ENCODE data around the gene TK1.

TK1 gene

DNA sequence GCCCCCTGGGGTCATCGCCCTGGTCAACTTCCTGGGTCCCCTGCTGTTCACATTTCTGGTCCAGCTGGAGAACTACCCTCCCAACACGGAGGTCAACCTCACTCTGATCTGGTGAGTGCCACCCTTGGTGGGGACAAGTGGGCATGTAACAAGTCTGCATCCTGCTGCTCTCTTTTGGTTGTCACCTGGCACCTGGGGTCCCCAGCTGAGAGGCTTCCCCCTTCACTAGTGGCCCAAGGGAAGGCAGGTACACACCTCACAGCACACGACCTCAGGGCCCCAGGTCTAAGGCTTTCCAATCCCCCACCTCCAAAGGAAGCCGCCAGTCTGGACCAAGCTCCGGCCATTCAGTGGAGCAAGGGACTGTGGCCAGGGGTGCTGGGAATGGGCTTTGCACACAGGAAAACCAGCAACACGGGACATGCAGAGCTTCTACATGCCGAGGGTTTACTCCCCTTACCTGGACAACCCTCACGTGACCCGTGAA lies 51.9 kb downstream of the TK1 start:
- H3K4me3 Mint-ChIP-seq = no peak overlapping the region
- H3K9me3 Mint-ChIP-seq = no peaks in the 10 kb centered on the region
- no peak for TF ChIP-seq CTCF (IDR thresholded peaks at IDR 0.05; ENCODE audit: unreplicated experiment in 3 of 3)
- H3K4me1 Mint-ChIP-seq = peaks cover 1% of the 10 kb centered on the region
- no peak overlapping the region for H3K27ac Mint-ChIP-seq
- no peaks in the 10 kb centered on the region for H3K36me3 Mint-ChIP-seq (ENCODE audit: low read depth)
- H3K27me3 Mint-ChIP-seq (ENCODE audit: low read depth) = peaks cover 29% of the 10 kb centered on the region

DNA sequence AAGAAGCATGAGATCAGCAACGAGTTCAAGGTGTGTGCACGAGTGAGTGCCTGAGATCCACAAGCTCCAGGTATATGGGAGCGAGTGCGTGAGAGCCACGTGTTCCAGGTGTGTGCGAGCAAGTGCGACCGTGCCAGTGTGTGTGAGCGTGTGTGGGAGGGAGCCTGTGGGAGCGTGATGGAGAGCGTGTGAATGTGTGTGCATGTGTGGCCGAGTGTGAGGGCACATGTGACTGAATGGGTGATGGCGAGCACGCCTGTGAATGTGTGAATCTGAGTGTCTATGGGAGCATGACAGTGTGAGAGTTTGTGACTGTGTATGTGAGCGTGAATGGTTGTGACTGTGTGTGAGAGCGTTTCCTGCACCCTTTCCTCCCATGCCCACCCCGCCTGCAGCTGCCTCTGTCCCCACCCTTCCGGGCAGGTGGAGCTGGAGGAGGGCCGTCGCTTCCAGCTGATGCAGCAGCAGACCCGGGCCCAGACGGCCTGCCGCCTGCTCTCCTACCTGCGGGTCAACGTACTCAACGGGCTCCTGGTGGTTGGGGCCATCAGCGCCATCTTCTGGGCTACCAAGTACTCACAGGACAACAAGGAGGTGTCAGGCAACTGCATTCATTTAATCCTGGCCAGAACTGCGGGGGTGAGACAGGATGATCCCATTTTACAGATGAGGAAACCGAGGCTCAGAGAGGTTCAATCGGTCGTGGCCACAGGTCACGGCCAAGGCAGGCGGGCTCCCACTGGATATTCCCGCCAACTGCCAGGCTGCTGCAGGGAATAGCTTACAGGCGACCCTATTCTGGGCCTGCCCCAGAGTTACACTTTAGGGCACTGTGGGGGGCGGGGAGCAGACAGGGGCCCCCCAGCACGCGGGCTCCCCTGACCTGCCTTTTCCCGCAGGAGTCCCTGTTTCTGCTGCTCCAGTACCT lies 52.6 kb downstream of the TK1 start:
- H3K9me3 Mint-ChIP-seq = no peaks in the 10 kb centered on the region
- H3K4me3 Mint-ChIP-seq = no peak overlapping the region
- H3K4me1 Mint-ChIP-seq = peaks cover 5% of the 10 kb centered on the region
- no peaks in the 10 kb centered on the region for H3K36me3 Mint-ChIP-seq (ENCODE audit: low read depth)
- peaks cover 30% of the 10 kb centered on the region for H3K27me3 Mint-ChIP-seq (ENCODE audit: low read depth)
- H3K27ac Mint-ChIP-seq = peak overlapping the region in 1 of 3 experiments; percentile 11
- peak; percentile 16 to 32 (median 19) for TF ChIP-seq CTCF (IDR thresholded peaks at IDR 0.05; ENCODE audit: unreplicated experiment in 3 of 3)

DNA sequence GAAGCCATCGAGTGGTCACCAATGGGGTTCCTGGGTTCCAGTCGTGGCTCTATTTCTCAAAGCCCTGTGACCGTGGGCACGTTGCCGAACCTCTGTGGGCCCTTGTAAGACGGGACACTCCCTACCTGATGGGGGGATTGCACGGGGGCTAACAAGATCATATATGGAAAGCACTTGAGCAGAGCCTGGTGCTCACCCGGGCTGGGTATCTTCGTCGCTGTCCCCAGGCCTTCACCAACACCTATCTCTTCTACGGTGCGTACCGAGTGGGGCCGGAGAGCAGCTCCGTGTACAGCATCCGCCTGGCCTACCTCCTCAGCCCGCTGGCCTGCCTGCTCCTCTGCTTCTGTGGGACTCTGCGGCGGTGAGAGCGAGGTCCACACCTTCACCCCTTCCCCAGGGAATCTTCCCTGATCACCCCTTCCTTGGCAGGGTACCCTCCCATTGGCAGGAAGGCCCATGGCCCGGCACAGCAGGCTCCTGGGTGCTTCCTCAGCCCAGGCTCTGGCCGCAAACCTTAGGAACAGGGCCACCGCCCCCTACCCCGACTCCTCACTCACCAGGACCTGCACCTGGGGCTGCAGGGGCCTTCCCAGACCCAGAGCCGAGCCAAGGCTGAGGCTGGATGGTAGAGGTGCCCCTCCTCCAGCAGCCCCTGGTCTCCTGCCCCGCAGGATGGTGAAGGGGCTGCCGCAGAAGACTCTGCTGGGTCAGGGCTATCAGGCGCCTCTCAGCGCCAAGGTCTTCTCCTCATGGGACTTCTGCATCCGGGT lies 53.5 kb downstream of the TK1 start:
- Mint-ChIP-seq H3K27ac (no peak overlapping the region), H3K4me1 (peaks cover 12% of the 10 kb centered on the region), H3K36me3 (ENCODE audit: low read depth) (no peaks in the 10 kb centered on the region), H3K27me3 (ENCODE audit: low read depth) (peaks cover 30% of the 10 kb centered on the region), H3K9me3 (no peaks in the 10 kb centered on the region), H3K4me3 (no peak overlapping the region)
- no peak for TF ChIP-seq CTCF (IDR thresholded peaks at IDR 0.05; ENCODE audit: unreplicated experiment in 3 of 3)

- no peak for TF ChIP-seq CTCF (IDR thresholded peaks at IDR 0.05; ENCODE audit: unreplicated experiment in 3 of 3)
- Mint-ChIP-seq H3K27me3 (ENCODE audit: low read depth) (peaks cover 30% of the 10 kb centered on the region), H3K27ac (no peak overlapping the region), H3K9me3 (no peaks in the 10 kb centered on the region), H3K4me1 (peaks cover 12% of the 10 kb centered on the region), H3K4me3 (peak overlapping the region in 2 of 3 experiments; percentile 16 to 25), H3K36me3 (ENCODE audit: low read depth) (no peaks in the 10 kb centered on the region)
These were observed 54.1 kb downstream of the TK1 start for GRCh38 chr17:78132767-78133178.

DNA sequence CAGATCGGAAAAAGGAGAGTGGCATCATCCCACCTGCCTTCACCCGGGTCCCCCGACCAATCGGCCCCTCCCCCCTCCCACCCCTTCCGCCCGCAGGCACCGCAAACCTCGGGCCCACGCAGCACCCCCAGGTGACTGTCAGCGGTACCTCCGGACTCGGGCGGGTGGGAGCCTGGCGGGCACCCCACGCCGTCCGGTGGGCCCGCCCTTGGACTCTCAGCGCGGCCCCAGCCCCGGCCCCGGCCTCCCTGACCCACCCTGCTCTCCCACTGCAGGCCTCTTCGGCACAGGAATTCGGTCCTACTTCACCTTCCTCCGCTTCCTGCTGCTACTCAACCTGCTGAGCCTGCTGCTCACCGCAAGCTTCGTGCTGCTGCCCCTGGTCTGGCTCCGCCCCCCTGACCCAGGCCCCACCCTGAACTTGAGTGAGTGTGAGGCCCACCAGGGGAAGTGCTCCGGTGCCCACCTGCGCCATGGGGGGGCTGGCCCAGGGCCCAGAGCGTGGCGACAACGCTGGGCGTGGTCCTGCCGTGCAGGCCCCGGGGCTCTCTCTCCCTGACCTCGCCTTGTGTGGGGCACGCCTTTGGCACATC lies 54.7 kb downstream of the TK1 start:
- Mint-ChIP-seq H3K9me3 (no peaks in the 10 kb centered on the region), H3K27ac (no peak overlapping the region), H3K36me3 (ENCODE audit: low read depth) (no peaks in the 10 kb centered on the region), H3K4me3 (peak overlapping the region in 2 of 3 experiments; percentile 16 to 59), H3K4me1 (peaks cover 14% of the 10 kb centered on the region), H3K27me3 (ENCODE audit: low read depth) (peaks cover 30% of the 10 kb centered on the region)
- TF ChIP-seq CTCF (IDR thresholded peaks at IDR 0.05; ENCODE audit: unreplicated experiment in 3 of 3) = no peak
